Frontal cortex (tissue), 4 donors: Measurements from ENCODE around the gene HLA-DPB1. TPM values are rescaled to one million over a fixed set of nuclear protein-coding genes. Genes with fewer than 3 reads are reported as not detected.
A peak's percentile ranks its signal among the peaks of the same experiment; 100 is the strongest.

ENCODE experiments used
- DNase-seq, 2 donors: peaks; one replicate each; pipeline ENCODE4 v3.0.0; 2012; ENCODE audit warnings: low spot score in 2 of 2
- FAIRE-seq: peaks from 2 replicates; lab custom pipeline; 2012; peaks lifted over from hg19 to GRCh38; lab: Jason Lieb, UNC
- total RNA-seq: library from RNA; depleted of rRNA; stranded (reverse); fragments of >200 nt; gene quantifications from one replicate; pipeline ENCODE4 v1.2.3, GENCODE V29; 2014
- donor health status: control.
- donor health status: control.
- donor health status: control.

HLA-DPB1 gene
- total RNA-seq, 1 donor from 2014 or later: 2.4 TPM

DNA sequence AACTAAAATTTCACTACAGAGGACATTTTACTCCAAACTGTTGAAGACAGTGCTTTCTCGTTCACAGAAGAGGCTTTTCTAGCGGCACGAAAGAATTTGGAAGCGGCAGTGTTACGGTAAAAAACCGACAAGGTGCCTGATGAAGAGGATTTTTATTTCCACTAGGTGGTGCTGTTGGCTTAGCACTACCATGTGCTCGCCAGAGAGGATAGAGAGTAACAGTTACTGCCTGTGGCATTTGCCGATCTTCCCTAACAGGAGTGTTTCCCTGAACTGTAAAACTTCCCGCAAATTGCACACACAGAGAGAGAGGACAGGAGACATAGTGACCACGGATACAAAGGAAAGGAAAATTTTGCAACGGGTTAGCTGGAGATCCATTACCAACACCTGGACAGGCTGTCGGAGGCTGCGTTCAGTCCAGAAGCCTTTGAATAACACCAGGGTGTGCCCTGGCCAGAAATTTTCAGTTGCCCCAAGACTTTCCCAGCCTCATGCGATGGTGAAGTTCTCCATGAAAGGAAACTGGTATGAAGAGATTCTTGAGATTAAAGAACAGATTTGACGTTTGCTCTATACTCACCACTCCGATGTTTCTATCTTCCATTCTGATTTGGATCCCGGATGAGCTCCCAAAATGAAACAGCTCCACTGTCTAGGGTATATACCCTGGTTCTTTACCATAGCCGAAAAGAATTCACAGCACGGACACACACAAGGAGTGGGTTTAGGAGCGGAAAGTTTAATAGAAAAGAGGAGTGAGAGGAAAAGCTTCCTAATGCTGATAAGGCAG lies 48.1 kb downstream of the HLA-DPB1 start:
- FAIRE-seq (no peak), DNase-seq (no peak)

DNA sequence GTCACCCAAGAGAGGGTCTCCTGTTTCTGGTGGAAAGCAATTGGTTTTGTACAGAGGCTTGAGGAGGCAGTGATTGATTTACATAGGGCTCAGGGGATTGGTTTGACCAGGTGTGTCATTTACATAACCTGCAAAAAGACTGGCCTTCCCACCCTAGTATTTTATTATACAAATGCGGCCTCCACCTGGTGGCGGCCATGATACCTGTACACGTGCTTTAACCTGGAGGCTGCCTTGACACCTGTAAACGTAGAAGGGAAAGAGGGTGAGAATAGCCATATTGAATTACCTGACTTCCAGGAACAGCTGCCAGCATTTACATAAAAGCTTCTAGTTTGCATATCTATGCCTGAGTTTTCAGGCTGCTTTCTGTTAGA lies 48.7 kb downstream of the HLA-DPB1 start:
- no peak for FAIRE-seq
- DNase-seq: no peak

DNA sequence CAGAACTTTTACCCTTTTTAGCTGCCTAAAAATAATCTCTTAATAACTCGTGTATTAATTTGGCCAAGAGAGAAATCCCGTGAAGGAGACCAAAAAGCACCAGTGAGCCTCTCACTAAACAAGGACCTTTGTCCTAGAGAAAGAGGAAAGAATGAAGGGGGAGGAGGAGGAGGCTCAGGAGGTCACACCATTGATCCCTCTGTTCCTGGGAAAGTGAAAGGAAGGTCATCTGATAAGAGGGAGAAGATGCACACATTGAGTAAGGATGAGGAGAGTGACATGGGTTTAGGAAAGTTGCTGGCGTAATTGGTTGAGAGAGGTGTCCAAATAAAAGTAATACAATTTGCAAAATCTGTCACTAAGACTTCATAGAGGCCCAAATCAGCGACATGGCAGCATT lies 49.2 kb downstream of the HLA-DPB1 start:
- DNase-seq: no peak
- no peak for FAIRE-seq

DNA sequence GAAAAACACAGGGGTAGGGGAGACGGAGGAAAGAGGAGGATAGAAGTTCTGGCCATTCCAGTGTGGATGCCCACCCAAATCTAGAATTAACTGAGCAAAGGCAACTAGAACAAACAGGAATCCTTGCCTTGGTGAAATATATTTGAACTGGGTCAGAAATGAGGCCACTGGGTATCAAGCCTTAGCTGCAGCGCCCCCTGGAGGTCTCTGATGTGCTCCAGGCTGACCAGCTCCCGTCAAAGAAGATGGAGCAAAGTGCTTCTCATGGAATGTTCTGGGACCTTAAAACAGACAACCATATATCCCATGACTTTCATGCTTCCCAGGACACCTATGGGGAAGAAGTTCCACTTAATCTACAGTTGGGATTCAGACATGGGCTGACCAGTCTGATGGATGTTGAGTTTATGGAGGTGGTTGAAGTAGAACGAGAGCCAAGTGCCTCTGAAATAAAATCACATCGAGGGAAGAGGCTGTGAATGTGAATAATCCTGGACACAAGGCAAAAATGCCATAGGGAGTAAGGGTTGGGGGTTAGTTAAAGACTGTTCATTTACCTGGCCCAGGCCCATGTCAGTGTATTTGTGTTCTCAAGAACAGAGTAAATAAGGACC lies 50.4 kb downstream of the HLA-DPB1 start:
- FAIRE-seq: no peak
- DNase-seq: peak in 1 of 2 donors; percentile 49

DNA sequence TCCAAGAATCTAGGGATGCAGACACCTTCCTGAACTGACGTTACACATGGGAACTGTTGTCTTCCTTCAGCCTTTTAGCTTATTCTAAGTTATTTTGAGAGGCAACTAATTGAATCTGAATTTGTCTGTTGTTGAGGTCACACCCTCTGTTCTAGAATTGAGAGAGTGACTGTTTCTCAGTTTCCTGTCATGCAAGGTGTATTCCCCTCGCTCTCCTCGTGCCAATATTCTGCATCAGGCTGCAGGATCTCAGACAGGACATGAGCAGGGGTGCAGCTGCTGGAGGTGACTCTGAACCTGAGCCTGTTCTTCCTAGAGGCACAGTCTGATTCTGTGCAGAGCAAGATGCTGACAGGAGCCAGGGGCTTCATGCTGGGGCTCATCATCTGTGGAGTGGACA lies 52.5 kb downstream of the HLA-DPB1 start:
- FAIRE-seq: no peak

DNA sequence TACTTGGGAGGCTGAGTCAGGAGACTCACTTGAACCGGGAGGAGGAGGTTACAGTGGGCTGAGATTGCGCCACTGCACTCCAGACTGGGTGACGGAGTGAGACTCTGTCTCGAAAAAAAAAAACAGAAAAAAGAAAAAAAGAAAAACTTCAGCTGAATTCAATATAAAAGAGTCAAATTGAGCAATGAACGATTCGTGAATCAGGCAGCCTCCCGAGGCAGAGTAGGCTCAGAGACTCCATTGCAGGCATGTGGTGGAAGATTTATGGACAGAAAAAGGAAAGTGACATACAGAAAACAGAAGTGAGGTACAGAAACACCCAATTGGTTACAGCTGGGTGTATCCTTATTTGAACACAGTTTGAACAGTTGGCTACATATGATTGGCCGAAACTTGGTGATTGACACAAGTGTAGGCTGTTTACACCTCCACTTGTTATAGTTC lies 56.3 kb downstream of the HLA-DPB1 start:
- DNase-seq (no peak), FAIRE-seq (no peak)

More for the DNA sequence above, 52.5 kb downstream of the HLA-DPB1 start:
- DNase-seq: no peak

DNA sequence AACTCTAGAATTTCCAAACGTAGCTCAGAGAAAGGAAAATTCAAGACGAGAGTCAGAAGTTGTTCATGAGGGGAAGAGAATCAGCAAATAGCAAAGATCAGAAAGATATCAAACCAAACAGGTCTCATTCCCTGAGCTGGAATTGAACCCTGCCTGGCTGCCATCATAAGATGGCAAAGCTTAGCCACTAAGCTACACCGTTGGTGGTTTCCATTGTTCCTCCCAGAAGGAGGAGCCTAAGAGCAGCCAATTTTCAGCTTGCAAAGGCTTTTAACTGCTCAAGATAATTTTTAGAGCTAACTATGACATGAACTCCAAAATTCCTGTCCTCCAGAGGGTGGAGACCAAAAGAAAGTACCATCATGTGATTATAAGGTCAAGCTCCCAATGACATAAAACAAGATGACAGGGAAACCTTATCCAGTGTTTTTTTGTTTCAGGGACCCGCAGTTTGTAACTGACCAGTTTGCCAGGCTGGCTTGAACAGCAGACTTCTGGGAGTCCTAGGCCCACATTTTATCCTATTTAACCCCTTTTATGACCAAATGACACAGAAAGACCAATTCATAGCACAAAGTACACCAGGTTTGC lies 60.6 kb downstream of the HLA-DPB1 start:
- no peak for DNase-seq
- no peak for FAIRE-seq

Other genes with a start within 250 kb of the HLA-DPB1 start
- gene TAP2, start 237.3 kb upstream of the HLA-DPB1 start, total RNA-seq: 2.4 TPM
- 3.3 TPM for gene PSMB8, start 231.9 kb upstream of the HLA-DPB1 start, total RNA-seq
- gene TAP1, start 222.3 kb upstream of the HLA-DPB1 start, total RNA-seq: 3.7 TPM
- 0.82 TPM for gene PSMB9, start 221.8 kb upstream of the HLA-DPB1 start, total RNA-seq
- gene HLA-DMB, start 135.0 kb upstream of the HLA-DPB1 start, total RNA-seq: 0.82 TPM
- gene HLA-DMA, start 122.9 kb upstream of the HLA-DPB1 start, total RNA-seq: 0.82 TPM
- gene BRD2, start 107.4 kb upstream of the HLA-DPB1 start, total RNA-seq: 55.8 TPM
- 0.82 TPM for gene HLA-DOA, start 66.4 kb upstream of the HLA-DPB1 start, total RNA-seq
- 1.6 TPM for gene HLA-DPA1, start 2.3 kb upstream of the HLA-DPB1 start, total RNA-seq
- gene COL11A2, start 116.5 kb downstream of the HLA-DPB1 start, total RNA-seq: 1.2 TPM
- 23.2 TPM for gene RXRB, start 124.7 kb downstream of the HLA-DPB1 start, total RNA-seq
- 36.3 TPM for gene SLC39A7, start 124.9 kb downstream of the HLA-DPB1 start, total RNA-seq
- 3.3 TPM for gene HSD17B8, start 128.7 kb downstream of the HLA-DPB1 start, total RNA-seq
- 24.5 TPM for gene RING1, start 132.5 kb downstream of the HLA-DPB1 start, total RNA-seq
- gene VPS52, start 195.9 kb downstream of the HLA-DPB1 start, total RNA-seq: 24.9 TPM
- gene RPS18, start 196.1 kb downstream of the HLA-DPB1 start, total RNA-seq: 4,003 TPM
- gene B3GALT4, start 201.1 kb downstream of the HLA-DPB1 start, total RNA-seq: 9.0 TPM
- 42.4 TPM for gene WDR46, start 213.2 kb downstream of the HLA-DPB1 start, total RNA-seq
- 31.0 TPM for gene PFDN6, start 213.6 kb downstream of the HLA-DPB1 start, total RNA-seq
- gene RGL2, start 223.0 kb downstream of the HLA-DPB1 start, total RNA-seq: 16.3 TPM
- 10.2 TPM for gene TAPBP, start 238.1 kb downstream of the HLA-DPB1 start, total RNA-seq
- gene ZBTB22, start 241.8 kb downstream of the HLA-DPB1 start, total RNA-seq: 27.3 TPM
- gene DAXX, start 247.0 kb downstream of the HLA-DPB1 start, total RNA-seq: 22.8 TPM